Activated CD8-positive, alpha-beta T cell treated with anti-CD3 and anti-CD28 coated beads for 36 hours (primary cell): ENCODE measurements around the gene NMD3. TPM values are rescaled to one million over a fixed set of nuclear protein-coding genes. Genes with fewer than 3 reads are reported as not detected.

Experiments used
- ATAC-seq: fragments of 200-7000 bp; cut with Tn5 transposase; one replicate; pipeline ENCODE4 v1.10.0; 2021; ENCODE audit warnings: mild to moderate bottlenecking, moderate library complexity
- CTCF ChIA-PET: fragments of 350-600 bp; sonication (Branson Sonifier 250); formaldehyde crosslinking; loops from one replicate; lab custom pipeline; 2021; ENCODE audit warnings: antibody characterized with exemption; lab: Charles Lee
- POLR2A ChIA-PET: fragments of 350-600 bp; sonication (Branson Sonifier 250); formaldehyde crosslinking; loops from one replicate; lab custom pipeline; 2021; ENCODE audit warnings: antibody characterized with exemption; lab: Charles Lee
- DNase-seq: peaks from one replicate; pipeline ENCODE4 v3.0.0-alpha.2; 2020
- H3K27ac Mint-ChIP-seq: one replicate; pipeline ENCODE4 v1.8.0; 2021; ENCODE audit warnings: mild to moderate bottlenecking, mixed read lengths
- H3K27me3 Mint-ChIP-seq: one replicate; pipeline ENCODE4 v1.8.0; 2021; ENCODE audit warnings: mixed read lengths
- H3K36me3 Mint-ChIP-seq: one replicate; pipeline ENCODE4 v1.8.0; 2021; ENCODE audit warnings: low read depth, mixed read lengths
- H3K4me1 Mint-ChIP-seq: one replicate; pipeline ENCODE4 v1.8.0; 2021; ENCODE audit warnings: low read depth, mixed read lengths
- H3K4me3 Mint-ChIP-seq: one replicate; pipeline ENCODE4 v1.8.0; 2021; ENCODE audit warnings: mild to moderate bottlenecking, moderate library complexity, mixed read lengths
- H3K9me3 Mint-ChIP-seq: one replicate; pipeline ENCODE4 v1.8.0; 2021; ENCODE audit warnings: mixed read lengths
- intact Hi-C: fragments of 100-400 bp; cut with micrococcal nuclease; formaldehyde crosslinking; loops from one replicate; pipeline ENCODE4 v1.10.0; 2022
- total RNA-seq, 2 experiments: library from RNA; stranded (reverse); gene quantifications; one replicate each; pipeline ENCODE4 v1.2.3, GENCODE V29; 2021
- TF ChIP-seq, protein P1 (sequence below): fragments of 200-600 bp; IDR thresholded peaks from one replicate; pipeline ENCODE4 v1.8.0; 2022; ENCODE audit warnings: antibody characterized with exemption, mild to moderate bottlenecking

Gene NMD3
- total RNA-seq, 2 experiments from 2014 or later: 73.0 to 74.9 TPM

- Mint-ChIP-seq H3K27ac (no peak overlapping the region), H3K4me3 (no peak overlapping the region), H3K27me3 (peaks cover 2% of the 10 kb centered on the region), H3K9me3 (peaks cover 20% of the 10 kb centered on the region), H3K36me3 (peaks cover 10% of the 10 kb centered on the region), H3K4me1 (no peaks in the 10 kb centered on the region)
- no peak for ATAC-seq
- CTCF ChIA-PET: interaction anchor here (0.6 kb wide), 1 partner anchor 8 kb away, joined by 3 read pairs; no protein-coding TSS in a partner anchor
- TF ChIP-seq, protein P1, sequence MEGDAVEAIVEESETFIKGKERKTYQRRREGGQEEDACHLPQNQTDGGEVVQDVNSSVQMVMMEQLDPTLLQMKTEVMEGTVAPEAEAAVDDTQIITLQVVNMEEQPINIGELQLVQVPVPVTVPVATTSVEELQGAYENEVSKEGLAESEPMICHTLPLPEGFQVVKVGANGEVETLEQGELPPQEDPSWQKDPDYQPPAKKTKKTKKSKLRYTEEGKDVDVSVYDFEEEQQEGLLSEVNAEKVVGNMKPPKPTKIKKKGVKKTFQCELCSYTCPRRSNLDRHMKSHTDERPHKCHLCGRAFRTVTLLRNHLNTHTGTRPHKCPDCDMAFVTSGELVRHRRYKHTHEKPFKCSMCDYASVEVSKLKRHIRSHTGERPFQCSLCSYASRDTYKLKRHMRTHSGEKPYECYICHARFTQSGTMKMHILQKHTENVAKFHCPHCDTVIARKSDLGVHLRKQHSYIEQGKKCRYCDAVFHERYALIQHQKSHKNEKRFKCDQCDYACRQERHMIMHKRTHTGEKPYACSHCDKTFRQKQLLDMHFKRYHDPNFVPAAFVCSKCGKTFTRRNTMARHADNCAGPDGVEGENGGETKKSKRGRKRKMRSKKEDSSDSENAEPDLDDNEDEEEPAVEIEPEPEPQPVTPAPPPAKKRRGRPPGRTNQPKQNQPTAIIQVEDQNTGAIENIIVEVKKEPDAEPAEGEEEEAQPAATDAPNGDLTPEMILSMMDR: no peak
- POLR2A ChIA-PET: no interaction called here
- intact Hi-C loops: no loop called here
- no peak for DNase-seq
Measured at GRCh38 chr3:161296814-161297213, 75.7 kb downstream of the NMD3 start.

Other genes with a start within 250 kb of the NMD3 start
- gene B3GALNT1, start 116.0 kb upstream of the NMD3 start, total RNA-seq: 1 to 10 TPM; 2.2 to 3.2 TPM
- gene SPTSSB, start 150.2 kb downstream of the NMD3 start, total RNA-seq: not detected